NCI-H446 treated with DMSO at 0.1 percent for 48 hours (cell line): Measurements from ENCODE around the gene GPRASP2.

Experiments used
- DNase-seq: peaks from one replicate; lab custom pipeline; 2025; lab: John Stamatoyannopoulos, UW

Gene GPRASP2

DNA sequence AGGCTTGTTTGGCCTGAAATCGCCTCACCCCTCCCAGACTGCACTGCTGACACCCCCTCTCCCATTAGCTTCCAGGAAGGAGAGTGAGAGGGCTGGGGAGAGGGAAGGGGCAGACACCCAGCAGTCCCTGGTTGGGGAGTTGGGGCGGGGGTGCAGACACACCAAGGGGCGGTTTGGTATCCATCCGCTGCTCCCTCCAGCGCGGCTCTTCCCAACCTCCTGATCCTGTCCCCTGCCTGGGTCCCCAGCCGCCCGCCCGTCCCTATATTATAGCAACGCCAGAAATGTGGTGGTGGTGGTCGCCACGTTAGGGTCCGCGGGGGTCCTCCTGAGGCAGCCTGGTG, 33.2 kb downstream of the GPRASP2 start:
- no peak for DNase-seq

DNA sequence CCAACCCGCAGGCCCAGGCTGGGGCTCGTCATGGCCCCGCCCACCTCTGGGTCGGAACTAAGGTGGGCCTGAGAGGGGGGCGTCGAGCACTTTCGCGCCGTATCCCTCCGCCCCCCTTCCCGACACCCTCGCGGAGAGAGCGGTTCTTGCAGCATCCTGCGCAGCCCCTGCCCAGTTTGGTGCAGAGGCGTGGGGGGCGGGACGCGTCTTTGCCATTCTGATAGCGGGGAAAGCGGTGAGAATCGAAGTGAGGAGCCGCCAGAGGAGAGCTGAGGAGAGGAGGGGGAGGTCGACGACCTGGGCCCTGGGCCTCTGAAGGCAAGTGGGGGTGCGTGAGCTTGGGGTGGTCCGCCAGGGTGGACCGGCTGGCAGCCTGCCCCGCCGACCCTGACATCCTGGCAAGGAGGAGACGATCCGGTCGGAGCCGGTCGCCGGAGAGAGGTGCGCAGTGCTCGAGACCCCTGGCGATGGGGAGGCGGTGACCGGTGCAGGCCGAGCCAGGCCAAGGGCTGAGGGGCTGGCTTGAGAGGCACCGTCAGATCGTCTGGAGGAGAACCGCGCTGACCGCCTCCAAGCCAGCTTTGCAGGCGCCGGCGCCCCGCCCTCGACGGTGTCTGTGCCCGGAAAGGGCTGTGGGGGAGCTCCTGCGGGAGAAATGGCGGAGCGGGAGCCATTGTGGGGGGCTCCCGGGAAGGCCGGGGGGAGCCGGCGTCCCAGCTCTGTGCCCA, 33.8 kb downstream of the GPRASP2 start:
- no peak for DNase-seq

DNA sequence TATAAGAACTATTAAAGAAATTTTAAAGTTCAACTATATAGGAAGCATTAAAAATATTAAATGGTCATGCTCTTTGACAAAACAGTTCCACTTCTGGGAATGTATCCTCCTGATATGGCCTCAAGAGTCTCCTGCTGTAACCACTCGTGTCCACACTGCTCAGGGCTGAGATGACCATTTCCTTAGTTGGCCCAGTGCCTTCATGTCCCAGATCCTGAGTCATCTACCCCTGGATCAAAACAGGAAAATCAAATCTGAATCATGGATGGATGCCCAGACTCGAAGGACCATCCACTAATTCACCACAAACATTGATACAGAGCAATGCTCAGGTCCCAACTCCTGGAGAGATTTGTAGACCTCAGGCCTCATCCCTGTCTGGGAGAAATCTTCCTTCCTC, 53.0 kb downstream of the GPRASP2 start:
- peak; percentile 11 for DNase-seq

DNA sequence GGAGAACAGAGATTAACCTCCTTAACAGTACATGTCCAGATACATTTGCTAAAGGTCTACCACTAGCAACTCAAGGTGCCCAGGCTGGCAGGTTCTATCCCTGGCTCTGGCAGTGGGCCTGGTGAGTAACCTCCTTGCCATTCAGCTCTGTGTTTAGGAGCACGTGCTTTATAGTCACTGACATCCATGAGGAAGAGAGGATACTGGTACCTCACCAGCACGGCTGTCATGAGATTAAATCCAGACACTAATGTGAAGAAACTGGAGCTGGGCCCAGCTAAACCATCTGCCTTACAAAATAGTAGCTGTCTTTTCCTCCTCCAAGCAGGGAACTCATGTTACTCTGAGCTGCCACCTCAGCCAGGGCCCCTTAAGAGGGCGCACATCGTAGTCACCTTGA, 53.6 kb downstream of the GPRASP2 start:
- peak; percentile 90 for DNase-seq

DNA sequence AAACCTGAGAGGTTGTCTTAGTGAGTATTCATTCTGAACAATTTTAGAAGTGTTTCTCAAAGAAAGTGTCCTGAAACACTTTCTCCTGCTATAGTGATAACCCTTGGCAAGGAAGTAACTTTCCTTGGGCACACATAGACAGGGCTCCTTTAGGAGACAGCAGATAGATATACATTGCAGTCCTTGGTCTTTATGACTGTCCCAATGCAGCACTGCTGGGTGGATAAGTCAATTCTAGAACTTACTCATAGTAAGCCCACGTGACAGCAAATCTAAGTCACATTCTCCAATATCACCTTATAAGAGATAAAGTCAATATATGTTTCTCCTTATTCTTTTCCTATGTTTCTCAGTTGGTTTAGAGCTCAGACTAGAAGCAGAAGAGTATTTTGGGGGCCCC, 55.0 kb downstream of the GPRASP2 start:
- DNase-seq = no peak
